Endodermal cell (in vitro differentiated cells): ENCODE measurements around the gene CKAP2. TPM values are rescaled to one million over a fixed set of nuclear protein-coding genes. Genes with fewer than 3 reads are reported as not detected.
A peak's percentile ranks its signal among the peaks of the same experiment; 100 is the strongest.

Experiments
- DNase-seq: peaks from one replicate; pipeline ENCODE4 v3.0.0-alpha.2; 2017
- H3K27ac ChIP-seq: 2 replicates; pipeline ENCODE4 v1.5.1; 2013; ENCODE audit warnings: mild to moderate bottlenecking, low read depth, low read length, moderate library complexity
- H3K27me3 ChIP-seq: 2 replicates; pipeline ENCODE4 v1.6.1; 2013; ENCODE audit warnings: mild to moderate bottlenecking, low read length, moderate library complexity; ENCODE audit not compliant: insufficient read depth, control insufficient read depth, poor library complexity, severe bottlenecking
- H3K36me3 ChIP-seq: 2 replicates; pipeline ENCODE4 v1.7.0; 2013; ENCODE audit warnings: mild to moderate bottlenecking, low read length, moderate library complexity; ENCODE audit not compliant: control insufficient read depth, insufficient read depth
- H3K4me1 ChIP-seq: one replicate; pipeline ENCODE4 v1.7.0; 2013; ENCODE audit warnings: low read length; ENCODE audit not compliant: control insufficient read depth, insufficient read depth
- H3K4me3 ChIP-seq: 2 replicates; pipeline ENCODE4 v1.5.1; 2013; ENCODE audit warnings: mild to moderate bottlenecking, low read length, moderate library complexity
- H3K9ac ChIP-seq: 2 replicates; pipeline ENCODE4 v1.6.1; 2013; ENCODE audit warnings: mild to moderate bottlenecking, low read length, moderate library complexity; ENCODE audit not compliant: poor library complexity, severe bottlenecking; ENCODE audit errors: extremely low read depth
- H3K9me3 ChIP-seq: 2 replicates; pipeline ENCODE4 v1.6.1; 2013; ENCODE audit warnings: mild to moderate bottlenecking, low read length, moderate library complexity; ENCODE audit not compliant: control insufficient read depth
- H3K27ac Mint-ChIP-seq: 2 replicates; pipeline ENCODE4 v1.8.0; 2020; ENCODE audit warnings: mixed read lengths
- H3K27me3 Mint-ChIP-seq: 2 replicates; pipeline ENCODE4 v1.8.0; 2021; ENCODE audit warnings: mild to moderate bottlenecking, mixed read lengths; ENCODE audit not compliant: insufficient read depth
- H3K36me3 Mint-ChIP-seq: 2 replicates; pipeline ENCODE4 v1.8.0; 2020; ENCODE audit warnings: low read depth, mixed read lengths
- H3K4me1 Mint-ChIP-seq: 2 replicates; pipeline ENCODE4 v1.8.0; 2020; ENCODE audit warnings: mixed read lengths
- H3K4me3 Mint-ChIP-seq: 2 replicates; pipeline ENCODE4 v1.8.0; 2020; ENCODE audit warnings: mild to moderate bottlenecking, moderate library complexity, mixed read lengths
- H3K9me3 Mint-ChIP-seq: 2 replicates; pipeline ENCODE4 v1.8.0; 2020; ENCODE audit warnings: mild to moderate bottlenecking, mixed read lengths
- CTCF ChIP-seq: fragments of 200-600 bp; sonication (generic); conservative IDR thresholded peaks from 2 replicates; pipeline ENCODE4 v1.5.0; 2021; ENCODE audit warnings: antibody characterized with exemption, mild to moderate bottlenecking
- WGBS, 2 experiments: methylation state at CpG; one replicate each; pipeline versions ENCODE4 v1.1.5 to v1.1.7; 2013; ENCODE audit warnings: missing lambda C conversion rate in 2 of 2, mixed read lengths in 1 of 2; ENCODE audit not compliant: insufficient coverage in 1 of 2, insufficient read length in 1 of 2; 5-methylcytosine and 5-hydroxymethylcytosine counted together
- total RNA-seq, 2 donors: library from RNA; stranded (reverse); fragmentation: NEBNext Ultra II Directional in 1 of 2; extraction: Animal tissue kit (Norgen Biotek cat#: 25700) in 1 of 2; gene quantifications; 2 replicates in 1 of 2; 3 replicates in 1 of 2; pipeline ENCODE4 v1.2.1, GENCODE V29; 2021

CKAP2 gene
- total RNA-seq, 2 donors from 2014 or later, result 67.6 to 98.5 TPM

GRCh38 chr13:52419080-52419479 is 36.2 kb upstream of the CKAP2 start:
- Mint-ChIP-seq H3K27me3 (no peaks in the 10 kb centered on the region), H3K4me3 (no peak overlapping the region), H3K27ac (no peak overlapping the region), H3K4me1 (no peaks in the 10 kb centered on the region), H3K36me3 (peaks cover 69% of the 10 kb centered on the region), H3K9me3 (no peaks in the 10 kb centered on the region)
- no peak for TF ChIP-seq CTCF
- H3K27me3 ChIP-seq, result no peaks in the 10 kb centered on the region
- peaks cover 67% of the 10 kb centered on the region for H3K36me3 ChIP-seq
- H3K9ac ChIP-seq, result no peak overlapping the region
- H3K27ac ChIP-seq, result no peak overlapping the region
- no peak for DNase-seq
- 78% methylated on average over 1 of the region's 1 CpG; no CpG with 5 or more reads in 1 of the 2 experiments for WGBS, 2 experiments
- no peaks in the 10 kb centered on the region for H3K9me3 ChIP-seq
- no peak overlapping the region for H3K4me3 ChIP-seq
- no peaks in the 10 kb centered on the region for H3K4me1 ChIP-seq

GRCh38 chr13:52421216-52421615 is 34.1 kb upstream of the CKAP2 start:
- TF ChIP-seq CTCF, result no peak
- Histone ChIP-seq H3K27ac (no peak overlapping the region), H3K27me3 (no peaks in the 10 kb centered on the region), H3K4me1 (no peaks in the 10 kb centered on the region), H3K4me3 (no peak overlapping the region), H3K9ac (no peak overlapping the region), H3K36me3 (peaks cover 73% of the 10 kb centered on the region), H3K9me3 (no peaks in the 10 kb centered on the region)
- DNase-seq, result no peak
- Mint-ChIP-seq H3K9me3 (no peaks in the 10 kb centered on the region), H3K4me3 (no peak overlapping the region), H3K36me3 (peaks cover 65% of the 10 kb centered on the region), H3K4me1 (no peaks in the 10 kb centered on the region), H3K27ac (no peak overlapping the region), H3K27me3 (no peaks in the 10 kb centered on the region)
- WGBS, 2 experiments, result 100% methylated on average over 3 of the region's 3 CpGs; no CpG with 5 or more reads in 1 of the 2 experiments

GRCh38 chr13:52428295-52428694 is 27.0 kb upstream of the CKAP2 start:
- H3K27ac ChIP-seq, result peak overlapping the region; percentile 57
- H3K36me3 Mint-ChIP-seq, result peaks cover 56% of the 10 kb centered on the region
- H3K4me1 Mint-ChIP-seq, result peaks cover 11% of the 10 kb centered on the region

More at GRCh38 chr13:52428295-52428694, 27.0 kb upstream of the CKAP2 start:
- WGBS, 2 experiments, result 56 to 80% methylated on average over 1 to 2 of the region's 2 CpGs
- no peaks in the 10 kb centered on the region for H3K9me3 Mint-ChIP-seq
- no peaks in the 10 kb centered on the region for H3K27me3 ChIP-seq
- peak overlapping the region; percentile 87 for H3K27ac Mint-ChIP-seq
- no peak for TF ChIP-seq CTCF
- H3K36me3 ChIP-seq, result peaks cover 60% of the 10 kb centered on the region
- H3K27me3 Mint-ChIP-seq, result no peaks in the 10 kb centered on the region
- H3K4me3 ChIP-seq, result peak overlapping the region; percentile 62
- peaks cover 2% of the 10 kb centered on the region for H3K4me1 ChIP-seq
- H3K9ac ChIP-seq, result peak overlapping the region; percentile 58
- H3K9me3 ChIP-seq, result no peaks in the 10 kb centered on the region
- no peak for DNase-seq
- H3K4me3 Mint-ChIP-seq, result no peak overlapping the region
